ENCODE results near the gene UGT1A8. TPM values are rescaled to one million over a fixed set of nuclear protein-coding genes. Genes with fewer than 3 reads are reported as not detected.

Gene UGT1A8
- total and polyA plus RNA-seq, 9 of the 15 experiments (the other 6 are each of a cell fraction or from before 2014, with no cell fraction given), result 0.04 TPM; not detected in 8

DNA sequence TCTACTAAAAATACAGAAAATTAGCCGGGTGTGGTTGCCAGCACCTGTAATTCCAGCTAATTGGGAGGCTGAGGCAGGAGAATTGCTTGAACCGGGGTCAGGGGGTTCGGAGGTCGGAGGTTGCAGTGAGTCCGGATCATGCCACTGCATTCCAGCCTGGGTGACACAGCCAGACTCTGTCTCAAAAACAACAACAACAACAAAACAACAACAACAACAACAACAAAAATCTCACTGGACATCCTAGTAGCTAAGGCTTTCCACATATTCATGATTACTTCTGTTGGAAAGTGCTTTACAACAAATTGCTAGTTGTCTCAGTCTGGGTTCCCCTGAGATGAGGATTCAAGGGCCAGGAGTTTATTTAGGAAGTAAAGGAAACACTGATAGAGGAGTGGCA lies 156.4 kb downstream of the UGT1A8 start:
- BruUV-seq (replicated peaks), result no TSS peak
- Histone ChIP-seq H3K79me2 (ENCODE audit: control insufficient read depth, insufficient read depth, low read length) (no peaks in the 10 kb centered on the region), H3K9me1 (ENCODE audit: control insufficient read depth, insufficient read depth, low read length) (no peaks in the 10 kb centered on the region), H2AFZ (ENCODE audit: low read depth, low read length) (no peak overlapping the region), H3K9ac (ENCODE audit: insufficient read depth in 1 of 2, low read depth in 2 of 2, low read length in 2 of 2) (no peak overlapping the region), H4K20me1 (replicated peaks; ENCODE audit: control insufficient read depth, insufficient read depth, low read length) (no peaks in the 10 kb centered on the region), H3K4me3 (no peak overlapping the region), H3K4me1 (replicated peaks in 1 of 2; ENCODE audit: control insufficient read depth in 2 of 2, insufficient read depth in 2 of 2, low read length in 2 of 2) (no peaks in the 10 kb centered on the region), H3K27me3 (ENCODE audit: control insufficient read depth in 2 of 2, insufficient read depth in 2 of 2, low read length in 2 of 2) (peaks cover 0 to 13% of the 10 kb centered on the region in 2 experiments; a peak in 2 of 5 replicates), H3K9me3 (replicated peaks; ENCODE audit: control insufficient read depth, insufficient read depth, low read depth, low read length) (no peaks in the 10 kb centered on the region), H3K4me2 (ENCODE audit: insufficient read depth, low read length) (no peak overlapping the region), H3K27ac (ENCODE audit: extremely low read depth, low read depth, low read length) (no peak overlapping the region), H3K36me3 (ENCODE audit: control insufficient read depth, insufficient read depth, low read length) (no peaks in the 10 kb centered on the region)
- intact Hi-C loops (cut with micrococcal nuclease) (no loop called here), in situ Hi-C loops (cut with MboI) (no loop called here)
- ATAC-seq (no peak), FAIRE-seq (no peak), DNase-seq (ENCODE audit: extremely low read depth in 1 of 4, low spot score in 3 of 4) (no peak)
- 5% methylated on average over 4 of the region's 5 CpGs for WGBS (ENCODE audit: insufficient coverage, low coverage, missing lambda C conversion rate)
- TF ChIP-seq ZNF639 (CRISPR knock-in tag; conservative IDR thresholded peaks at IDR 0.05 in 1 of 2, IDR thresholded peaks at IDR 0.05 in 1 of 2), result no peak
- ChIA-PET POLR2A (no interaction called here), CTCF (ENCODE audit: low intra/inter-chr PET ratio) (no interaction called here)

DNA sequence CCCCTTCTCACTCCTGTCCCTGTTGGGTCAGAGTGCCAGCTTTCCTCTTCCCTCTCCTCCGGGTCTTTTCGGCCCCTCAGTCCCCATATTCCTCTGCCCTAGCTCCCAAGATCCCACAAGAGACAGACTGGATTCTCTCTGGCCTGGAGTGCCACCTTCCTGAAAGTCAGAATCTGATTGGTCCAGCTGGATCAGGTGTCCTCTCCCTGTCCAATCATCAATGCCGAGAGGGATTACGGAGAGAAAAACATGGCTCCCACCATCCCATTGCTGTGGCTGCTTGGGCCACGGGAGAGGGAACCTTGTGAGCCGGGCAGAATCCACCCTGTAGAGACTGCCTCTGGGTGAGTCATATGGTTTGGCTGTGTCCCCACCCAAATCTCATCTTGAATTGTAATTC lies 158.0 kb downstream of the UGT1A8 start:
- Histone ChIP-seq H3K4me3 (no peak overlapping the region), H2AFZ (ENCODE audit: low read depth, low read length) (no peak overlapping the region), H3K27me3 (ENCODE audit: control insufficient read depth in 2 of 2, insufficient read depth in 2 of 2, low read length in 2 of 2) (peaks cover 0 to 6% of the 10 kb centered on the region in 2 experiments; a peak in 2 of 5 replicates), H3K9me3 (replicated peaks; ENCODE audit: control insufficient read depth, insufficient read depth, low read depth, low read length) (no peaks in the 10 kb centered on the region), H3K4me1 (replicated peaks in 1 of 2; ENCODE audit: control insufficient read depth in 2 of 2, insufficient read depth in 2 of 2, low read length in 2 of 2) (no peaks in the 10 kb centered on the region), H3K9me1 (ENCODE audit: control insufficient read depth, insufficient read depth, low read length) (no peaks in the 10 kb centered on the region), H3K36me3 (ENCODE audit: control insufficient read depth, insufficient read depth, low read length) (no peaks in the 10 kb centered on the region), H3K4me2 (ENCODE audit: insufficient read depth, low read length) (no peak overlapping the region), H3K27ac (ENCODE audit: extremely low read depth, low read depth, low read length) (no peak overlapping the region), H3K79me2 (ENCODE audit: control insufficient read depth, insufficient read depth, low read length) (no peaks in the 10 kb centered on the region), H3K9ac (ENCODE audit: insufficient read depth in 1 of 2, low read depth in 2 of 2, low read length in 2 of 2) (no peak overlapping the region), H4K20me1 (replicated peaks; ENCODE audit: control insufficient read depth, insufficient read depth, low read length) (no peaks in the 10 kb centered on the region)
- CTCF ChIA-PET (ENCODE audit: low intra/inter-chr PET ratio), result no interaction called here
- in situ Hi-C loops (cut with MboI) (no loop called here), intact Hi-C loops (cut with micrococcal nuclease) (no loop called here)
- no peak for FAIRE-seq
- BruUV-seq (replicated peaks), result no TSS peak
- POLR2A ChIA-PET, result no interaction called here
- ATAC-seq, result no peak
- WGBS (ENCODE audit: insufficient coverage, low coverage, missing lambda C conversion rate), result 0% methylated on average over 4 of the region's 6 CpGs
- peak; percentile 2 to 35 (median 32) for DNase-seq (ENCODE audit: extremely low read depth in 1 of 4, low spot score in 3 of 4)
- TF ChIP-seq, protein P1, sequence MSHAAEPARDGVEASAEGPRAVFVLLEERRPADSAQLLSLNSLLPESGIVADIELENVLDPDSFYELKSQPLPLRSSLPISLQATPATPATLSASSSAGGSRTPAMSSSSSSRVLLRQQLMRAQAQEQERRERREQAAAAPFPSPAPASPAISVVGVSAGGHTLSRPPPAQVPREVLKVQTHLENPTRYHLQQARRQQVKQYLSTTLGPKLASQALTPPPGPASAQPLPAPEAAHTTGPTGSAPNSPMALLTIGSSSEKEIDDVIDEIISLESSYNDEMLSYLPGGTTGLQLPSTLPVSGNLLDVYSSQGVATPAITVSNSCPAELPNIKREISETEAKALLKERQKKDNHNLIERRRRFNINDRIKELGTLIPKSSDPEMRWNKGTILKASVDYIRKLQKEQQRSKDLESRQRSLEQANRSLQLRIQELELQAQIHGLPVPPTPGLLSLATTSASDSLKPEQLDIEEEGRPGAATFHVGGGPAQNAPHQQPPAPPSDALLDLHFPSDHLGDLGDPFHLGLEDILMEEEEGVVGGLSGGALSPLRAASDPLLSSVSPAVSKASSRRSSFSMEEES (CRISPR knock-in tag; IDR thresholded peaks at IDR 0.05), result no peak
- TF ChIP-seq, protein P2, sequence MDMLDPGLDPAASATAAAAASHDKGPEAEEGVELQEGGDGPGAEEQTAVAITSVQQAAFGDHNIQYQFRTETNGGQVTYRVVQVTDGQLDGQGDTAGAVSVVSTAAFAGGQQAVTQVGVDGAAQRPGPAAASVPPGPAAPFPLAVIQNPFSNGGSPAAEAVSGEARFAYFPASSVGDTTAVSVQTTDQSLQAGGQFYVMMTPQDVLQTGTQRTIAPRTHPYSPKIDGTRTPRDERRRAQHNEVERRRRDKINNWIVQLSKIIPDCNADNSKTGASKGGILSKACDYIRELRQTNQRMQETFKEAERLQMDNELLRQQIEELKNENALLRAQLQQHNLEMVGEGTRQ (CRISPR knock-in tag; IDR thresholded peaks at IDR 0.05), result peak; percentile 53
- TF ChIP-seq CSDE1 (IDR thresholded peaks at IDR 0.05), result no peak
- no peak for TF ChIP-seq E2F3 (CRISPR knock-in tag; IDR thresholded peaks at IDR 0.05)
- TF ChIP-seq ZC3H4 (CRISPR knock-in tag; IDR thresholded peaks at IDR 0.05; ENCODE audit: borderline replicate concordance), result no peak
- TF ChIP-seq, protein P3, sequence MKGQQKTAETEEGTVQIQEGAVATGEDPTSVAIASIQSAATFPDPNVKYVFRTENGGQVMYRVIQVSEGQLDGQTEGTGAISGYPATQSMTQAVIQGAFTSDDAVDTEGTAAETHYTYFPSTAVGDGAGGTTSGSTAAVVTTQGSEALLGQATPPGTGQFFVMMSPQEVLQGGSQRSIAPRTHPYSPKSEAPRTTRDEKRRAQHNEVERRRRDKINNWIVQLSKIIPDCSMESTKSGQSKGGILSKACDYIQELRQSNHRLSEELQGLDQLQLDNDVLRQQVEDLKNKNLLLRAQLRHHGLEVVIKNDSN (CRISPR knock-in tag; IDR thresholded peaks at IDR 0.05), result peak; percentile 34; the same call in 1 of the 2 replicates
- TF ChIP-seq, protein P4, sequence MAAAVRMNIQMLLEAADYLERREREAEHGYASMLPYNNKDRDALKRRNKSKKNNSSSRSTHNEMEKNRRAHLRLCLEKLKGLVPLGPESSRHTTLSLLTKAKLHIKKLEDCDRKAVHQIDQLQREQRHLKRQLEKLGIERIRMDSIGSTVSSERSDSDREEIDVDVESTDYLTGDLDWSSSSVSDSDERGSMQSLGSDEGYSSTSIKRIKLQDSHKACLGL (CRISPR knock-in tag; IDR thresholded peaks at IDR 0.05; ENCODE audit: borderline replicate concordance, poor library complexity, severe bottlenecking), result no peak
- no peak for TF ChIP-seq GATAD2B (IDR thresholded peaks at IDR 0.05; ENCODE audit: borderline replicate concordance)
